Neural cell (in vitro differentiated cells): ENCODE measurements around the gene BCOR. TPM values are rescaled to one million over a fixed set of nuclear protein-coding genes. Genes with fewer than 3 reads are reported as not detected.
A peak's percentile ranks its signal among the peaks of the same experiment; 100 is the strongest.

Source experiments
- H2AFZ ChIP-seq: fragments of 200-600, 300-800 bp; sonication (generic), shearing (Covaris generic); 2 replicates; pipeline ENCODE4 v1.6.0; 2014; ENCODE audit warnings: low read depth, mild to moderate bottlenecking, antibody characterized with exemption, low read length, moderate library complexity
- H3F3A ChIP-seq: fragments of 200-600 bp; shearing (Covaris generic); 2 replicates; pipeline ENCODE4 v1.6.1; 2016; ENCODE audit warnings: mild to moderate bottlenecking, moderate library complexity, mixed read lengths, antibody characterized with exemption, low read length; ENCODE audit not compliant: insufficient read depth, poor library complexity, severe bottlenecking
- H3K27ac ChIP-seq: fragments of 200-600, 300-800 bp; sonication (generic), shearing (Covaris generic); 2 replicates; pipeline ENCODE4 v1.5.1; 2014; ENCODE audit warnings: mild to moderate bottlenecking, low read length, moderate library complexity
- H3K27me3 ChIP-seq: fragments of 300-800, 200-600 bp; sonication (generic), shearing (Covaris generic); 2 replicates; pipeline ENCODE4 v1.6.0; 2014; ENCODE audit warnings: mild to moderate bottlenecking, low read depth, low read length, moderate library complexity; ENCODE audit not compliant: insufficient read depth
- H3K36me3 ChIP-seq: fragments of 300-800, 200-600 bp; sonication (generic), shearing (Covaris generic); 2 replicates; pipeline ENCODE4 v1.5.1; 2014; ENCODE audit warnings: mild to moderate bottlenecking, antibody characterized with exemption, low read length, moderate library complexity; ENCODE audit not compliant: insufficient read depth
- H3K4me2 ChIP-seq: fragments of 300-800, 200-600 bp; sonication (generic), shearing (Covaris generic); 2 replicates; pipeline ENCODE4 v1.6.0; 2014; ENCODE audit warnings: mild to moderate bottlenecking, low read length
- H3K4me3 ChIP-seq: fragments of 300-800, 200-600 bp; sonication (generic), shearing (Covaris generic); 2 replicates; pipeline ENCODE4 v1.5.1; 2014; ENCODE audit warnings: mild to moderate bottlenecking, low read length, moderate library complexity
- H3K79me2 ChIP-seq: fragments of 200-600 bp; shearing (Covaris generic); replicated peaks from 2 replicates; pipeline ENCODE4 v1.6.0; 2014; ENCODE audit warnings: mild to moderate bottlenecking, low read length, moderate library complexity; ENCODE audit not compliant: insufficient read depth
- H3K9ac ChIP-seq: fragments of 300-800, 200-600 bp; sonication (generic), shearing (Covaris generic); 2 replicates; pipeline ENCODE4 v1.6.1; 2016; ENCODE audit warnings: mild to moderate bottlenecking, low read length, mixed read lengths
- H3K9me2 ChIP-seq: fragments of 200-600 bp; shearing (Covaris generic); 2 replicates; pipeline ENCODE4 v1.6.1; 2016; ENCODE audit warnings: mild to moderate bottlenecking, low read length, mixed read lengths; ENCODE audit not compliant: insufficient read depth
- H3K9me3 ChIP-seq: fragments of 200-600, 300-800 bp; sonication (generic), shearing (Covaris generic); 2 replicates; pipeline ENCODE4 v1.6.1; 2016; ENCODE audit warnings: mild to moderate bottlenecking, mixed run types, low read length, moderate library complexity, mixed read lengths
- H4K20me1 ChIP-seq: fragments of 200-600 bp; shearing (Covaris generic); 2 replicates; pipeline ENCODE4 v1.6.1; 2016; ENCODE audit warnings: mild to moderate bottlenecking, mixed run types; ENCODE audit not compliant: insufficient read depth
- CTCF ChIP-seq: fragments of 450-650 bp; IDR thresholded peaks from 2 replicates; pipeline ENCODE4 v1.5.1; 2014; ENCODE audit warnings: antibody characterized with exemption, mild to moderate bottlenecking, moderate library complexity; ENCODE audit not compliant: poor library complexity, severe bottlenecking
- EP300 ChIP-seq: fragments of 450-650 bp; conservative IDR thresholded peaks from 2 replicates; pipeline ENCODE4 v1.6.1; 2014; ENCODE audit warnings: antibody characterized with exemption, mild to moderate bottlenecking, moderate library complexity; ENCODE audit not compliant: poor library complexity, severe bottlenecking
- EZH2 ChIP-seq: fragments of 200-600, 300-800 bp; shearing (Covaris generic), sonication (generic); IDR thresholded peaks from 2 replicates; pipeline ENCODE4 v1.6.1; 2014; ENCODE audit warnings: antibody characterized with exemption, low read length, borderline replicate concordance, mild to moderate bottlenecking; ENCODE audit not compliant: insufficient read depth, poor library complexity, severe bottlenecking
- MXI1 ChIP-seq: fragments of 450-650 bp; conservative IDR thresholded peaks from 2 replicates; pipeline ENCODE4 v1.6.1; 2014; ENCODE audit warnings: antibody characterized with exemption, mild to moderate bottlenecking; ENCODE audit not compliant: poor library complexity, severe bottlenecking
- POLR2AphosphoS5 ChIP-seq: IDR thresholded peaks from 2 replicates; pipeline ENCODE4 v1.6.1; 2012
- RAD21 ChIP-seq: fragments of 450-650 bp; conservative IDR thresholded peaks from 2 replicates; pipeline ENCODE4 v1.6.1; 2014; ENCODE audit warnings: antibody characterized with exemption, mild to moderate bottlenecking, moderate library complexity
- REST ChIP-seq: IDR thresholded peaks from 2 replicates; pipeline ENCODE4 v1.6.1; 2012; ENCODE audit warnings: borderline replicate concordance
- SMC3 ChIP-seq: fragments of 450-650 bp; conservative IDR thresholded peaks from 2 replicates; pipeline ENCODE4 v1.6.1; 2014; ENCODE audit warnings: antibody characterized with exemption, mild to moderate bottlenecking, moderate library complexity; ENCODE audit not compliant: poor library complexity
- TAF1 ChIP-seq: IDR thresholded peaks from 2 replicates; pipeline ENCODE4 v1.6.1; 2012; ENCODE audit warnings: low read depth
- polyA plus RNA-seq: library from polyadenylated mRNA; depleted of rRNA; stranded (reverse); fragments of >200 nt; gene quantifications from 2 replicates; pipeline ENCODE4 v1.2.3, GENCODE V29; 2014

BCOR gene
- polyA plus RNA-seq, 1 donor from 2014 or later = 18.0 TPM

GRCh38 chrX:40015693-40016092 lies 82.1 kb downstream of the BCOR start:
- no peaks in the 10 kb centered on the region for H3K79me2 ChIP-seq
- no peaks in the 10 kb centered on the region for H3K9me3 ChIP-seq
- no peak overlapping the region for H3K4me2 ChIP-seq
- peak overlapping the region; percentile 68 for H3K4me3 ChIP-seq
- no peaks in the 10 kb centered on the region for H4K20me1 ChIP-seq
- H3K9me2 ChIP-seq = no peaks in the 10 kb centered on the region
- no peaks in the 10 kb centered on the region for H3K36me3 ChIP-seq
- H3F3A ChIP-seq = no peaks in the 10 kb centered on the region
- no peak overlapping the region for H2AFZ ChIP-seq
- no peak overlapping the region for H3K9ac ChIP-seq
- no peak for TF ChIP-seq SMC3
- H3K27ac ChIP-seq = no peak overlapping the region
- peaks cover 16% of the 10 kb centered on the region for H3K27me3 ChIP-seq

- peak overlapping the region; percentile 74 for H3K27ac ChIP-seq
- TF ChIP-seq REST (no peak), EP300 (peak; percentile 1), MXI1 (peak; percentile 64)
- H3K36me3 ChIP-seq = no peaks in the 10 kb centered on the region
- H3K9ac ChIP-seq = peak overlapping the region; percentile 80
- H3K4me2 ChIP-seq = no peak overlapping the region
- H3K9me3 ChIP-seq = no peaks in the 10 kb centered on the region
- H4K20me1 ChIP-seq = no peaks in the 10 kb centered on the region
- H3K9me2 ChIP-seq = no peaks in the 10 kb centered on the region
- no peak overlapping the region for H2AFZ ChIP-seq
- peaks cover 24% of the 10 kb centered on the region for H3K27me3 ChIP-seq
- peak overlapping the region; percentile 68 for H3K4me3 ChIP-seq
- H3K79me2 ChIP-seq = no peaks in the 10 kb centered on the region
- no peaks in the 10 kb centered on the region for H3F3A ChIP-seq
Measured at GRCh38 chrX:40013266-40014195, 84.2 kb downstream of the BCOR start.

GRCh38 chrX:40012868-40013265 lies 84.9 kb downstream of the BCOR start:
- H3K79me2 ChIP-seq = no peaks in the 10 kb centered on the region
- peaks cover 31% of the 10 kb centered on the region for H3K27me3 ChIP-seq
- no peaks in the 10 kb centered on the region for H3K9me2 ChIP-seq
- peak overlapping the region; percentile 68 for H3K4me3 ChIP-seq
- H3K4me2 ChIP-seq = no peak overlapping the region
- no peak for TF ChIP-seq TAF1
- no peak for TF ChIP-seq MXI1
- no peak for TF ChIP-seq EP300
- no peak for TF ChIP-seq SMC3
- no peak for TF ChIP-seq CTCF
- no peak for TF ChIP-seq RAD21
- no peak for TF ChIP-seq EZH2
- no peak for TF ChIP-seq REST
- no peak for TF ChIP-seq POLR2AphosphoS5
- no peaks in the 10 kb centered on the region for H4K20me1 ChIP-seq
- no peak overlapping the region for H3K27ac ChIP-seq
- peak overlapping the region; percentile 80 for H3K9ac ChIP-seq
- no peaks in the 10 kb centered on the region for H3K36me3 ChIP-seq
- H3F3A ChIP-seq = no peaks in the 10 kb centered on the region
- no peak overlapping the region for H2AFZ ChIP-seq
- H3K9me3 ChIP-seq = no peaks in the 10 kb centered on the region
